Natural killer cell (primary cell): ENCODE measurements around the gene ZFP92. TPM values are rescaled to one million over a fixed set of nuclear protein-coding genes. Genes with fewer than 3 reads are reported as not detected.

Experiments
- ATAC-seq, 3 donors: fragments of 150-1000 bp in 2 of 3; fragments of 200-7000 bp in 1 of 3; cut with Tn5 transposase; 1 replicate in 1 of 3; 2 replicates in 2 of 3; pipeline ENCODE4 v1.10.0; 2021; ENCODE audit warnings: mild to moderate bottlenecking in 2 of 3, moderate library complexity in 2 of 3
- DNase-seq, 2 donors: peaks; one replicate each; pipeline versions ENCODE4 v3.0.0 to v3.0.0-alpha.2; 2013 to 2021; ENCODE audit warnings: mixed read lengths in 1 of 2
- H3K27ac ChIP-seq: one replicate; pipeline ENCODE4 v1.5.1; 2013; ENCODE audit warnings: mild to moderate bottlenecking, low read length
- H3K27me3 ChIP-seq: one replicate; pipeline ENCODE4 v1.6.1; 2013; ENCODE audit warnings: low read length; ENCODE audit not compliant: control insufficient read depth, insufficient read depth
- H3K36me3 ChIP-seq: one replicate; pipeline ENCODE4 v1.6.1; 2013; ENCODE audit warnings: low read length; ENCODE audit not compliant: control insufficient read depth, insufficient read depth
- H3K4me1 ChIP-seq: one replicate; pipeline ENCODE4 v1.6.1; 2013; ENCODE audit warnings: low read length; ENCODE audit not compliant: control insufficient read depth, insufficient read depth
- H3K4me3 ChIP-seq: one replicate; pipeline ENCODE4 v1.5.1; 2013; ENCODE audit warnings: low read length
- H3K9me3 ChIP-seq: one replicate; pipeline ENCODE4 v1.6.1; 2013; ENCODE audit warnings: low read length; ENCODE audit not compliant: control insufficient read depth, insufficient read depth
- H3K27ac Mint-ChIP-seq, 2 donors: one replicate each; pipeline ENCODE4 v1.8.0; 2022; ENCODE audit warnings: mild to moderate bottlenecking in 2 of 2, mixed read lengths in 2 of 2, moderate library complexity in 1 of 2
- H3K27me3 Mint-ChIP-seq, 2 donors: one replicate each; pipeline ENCODE4 v1.8.0; 2022; ENCODE audit warnings: low read depth in 2 of 2, mixed read lengths in 2 of 2
- H3K36me3 Mint-ChIP-seq: one replicate; pipeline ENCODE4 v1.8.0; 2022; ENCODE audit warnings: mixed read lengths
- H3K4me1 Mint-ChIP-seq, 2 donors: one replicate each; pipeline ENCODE4 v1.8.0; 2022; ENCODE audit warnings: mixed read lengths in 2 of 2
- H3K4me3 Mint-ChIP-seq: one replicate; pipeline ENCODE4 v1.8.0; 2022; ENCODE audit warnings: mild to moderate bottlenecking, moderate library complexity, mixed read lengths
- H3K9me3 Mint-ChIP-seq, 2 donors: one replicate each; pipeline ENCODE4 v1.8.0; 2022; ENCODE audit warnings: mixed read lengths in 2 of 2
- CTCF ChIP-seq: fragments of 200-600 bp; IDR thresholded peaks from one replicate; pipeline ENCODE4 v1.8.0; 2022; ENCODE audit warnings: antibody characterized with exemption
- WGBS: methylation state at CpG from one replicate; pipeline ENCODE4 v1.1.7; 2013; ENCODE audit warnings: missing lambda C conversion rate; ENCODE audit not compliant: insufficient coverage; 5-methylcytosine and 5-hydroxymethylcytosine counted together
- intact Hi-C: fragments of 100-400 bp; cut with micrococcal nuclease; formaldehyde crosslinking; loops from one replicate; pipeline ENCODE4 v1.14.2; 2022
- total RNA-seq, 4 donors: library from RNA; stranded (reverse); fragments of 120-200 nt in 1 of 4; gene quantifications; one replicate each; pipeline versions ENCODE4 v1.2.3 to v1.2.4, GENCODE V29; 2013 to 2022

Gene ZFP92
- total RNA-seq, 3 donors from 2014 or later (not counting 1 experiment from before 2014, with no cell fraction given) = 1.6 to 3.3 (median 2.9) TPM

GRCh38 chrX:153414856-153415510 is 3.7 kb downstream of the ZFP92 start:
- Histone ChIP-seq H3K4me1 (peaks cover 15% of the 10 kb centered on the region), H3K4me3 (no peak overlapping the region), H3K27me3 (no peaks in the 10 kb centered on the region), H3K36me3 (no peaks in the 10 kb centered on the region), H3K9me3 (no peaks in the 10 kb centered on the region), H3K27ac (no peak overlapping the region)
- intact Hi-C loops = no loop called here
- 89% methylated on average over 7 of the region's 9 CpGs for WGBS
- DNase-seq (no peak), ATAC-seq (no peak)
- Mint-ChIP-seq H3K36me3 (no peaks in the 10 kb centered on the region), H3K4me1 (peaks cover 0 to 14% of the 10 kb centered on the region in 2 donors), H3K4me3 (no peak overlapping the region), H3K27me3 (no peaks in the 10 kb centered on the region), H3K9me3 (no peaks in the 10 kb centered on the region), H3K27ac (no peak overlapping the region)
- no peak for TF ChIP-seq CTCF

- Histone ChIP-seq H3K36me3 (no peaks in the 10 kb centered on the region), H3K9me3 (no peaks in the 10 kb centered on the region), H3K27ac (no peak overlapping the region), H3K27me3 (no peaks in the 10 kb centered on the region), H3K4me3 (no peak overlapping the region), H3K4me1 (peaks cover 9% of the 10 kb centered on the region)
- H3K27me3 Mint-ChIP-seq = no peaks in the 10 kb centered on the region
- WGBS = 90% methylated on average over 8 of the region's 12 CpGs
- H3K4me3 Mint-ChIP-seq = no peak overlapping the region
- no peak overlapping the region for H3K27ac Mint-ChIP-seq
- no peak for ATAC-seq
- DNase-seq = no peak
- no peaks in the 10 kb centered on the region for H3K36me3 Mint-ChIP-seq
- intact Hi-C loops = no loop called here
- H3K4me1 Mint-ChIP-seq = peaks cover 0 to 11% of the 10 kb centered on the region in 2 donors
- no peak for TF ChIP-seq CTCF
- no peaks in the 10 kb centered on the region for H3K9me3 Mint-ChIP-seq
Observed at GRCh38 chrX:153416781-153417450, 5.6 kb downstream of the ZFP92 start.

- ATAC-seq (no peak), DNase-seq (no peak)
- 93% methylated on average over 8 of the region's 8 CpGs for WGBS
- Histone ChIP-seq H3K4me3 (no peak overlapping the region), H3K27me3 (no peaks in the 10 kb centered on the region), H3K9me3 (no peaks in the 10 kb centered on the region), H3K4me1 (peaks cover 1% of the 10 kb centered on the region), H3K36me3 (no peaks in the 10 kb centered on the region), H3K27ac (no peak overlapping the region)
- TF ChIP-seq CTCF = no peak
- no peaks in the 10 kb centered on the region for H3K36me3 Mint-ChIP-seq
- H3K4me3 Mint-ChIP-seq = no peak overlapping the region
- H3K27ac Mint-ChIP-seq = no peak overlapping the region
- intact Hi-C loops = no loop called here
- no peaks in the 10 kb centered on the region for H3K9me3 Mint-ChIP-seq
- H3K27me3 Mint-ChIP-seq = no peaks in the 10 kb centered on the region
- peaks cover 0 to 4% of the 10 kb centered on the region in 2 donors for H3K4me1 Mint-ChIP-seq
Observed at GRCh38 chrX:153417637-153418036, 6.4 kb downstream of the ZFP92 start.
